OCI-LY1 (cell line): ENCODE results near the gene STAT4.

Experiments used
- H2AFZ ChIP-seq: fragments of 200-600 bp; sonication (generic), shearing (Covaris generic); 2 replicates; pipeline ENCODE4 v1.6.0; 2014; ENCODE audit warnings: antibody characterized with exemption, mild to moderate bottlenecking, low read length
- H3F3A ChIP-seq: fragments of 200-600 bp; sonication (generic), shearing (Covaris generic); 2 replicates; pipeline ENCODE4 v1.6.0; 2014; ENCODE audit warnings: mild to moderate bottlenecking, antibody characterized with exemption, low read length, moderate library complexity; ENCODE audit not compliant: insufficient read depth
- H3K27ac ChIP-seq: fragments of 200-600 bp; sonication (generic); 2 replicates; pipeline ENCODE4 v1.5.1; 2014; ENCODE audit warnings: low read length, mixed run types, mild to moderate bottlenecking, low read depth; ENCODE audit not compliant: poor library complexity, severe bottlenecking
- H3K27me3 ChIP-seq: fragments of 200-600 bp; sonication (generic); 2 replicates; pipeline ENCODE4 v1.6.0; 2014; ENCODE audit warnings: antibody characterized with exemption, mild to moderate bottlenecking, low read length, moderate library complexity; ENCODE audit not compliant: insufficient read depth
- H3K36me3 ChIP-seq: fragments of 200-600 bp; sonication (generic); 2 replicates; pipeline ENCODE4 v1.6.1; 2014; ENCODE audit warnings: mild to moderate bottlenecking, antibody characterized with exemption, low read length, moderate library complexity, mixed read lengths; ENCODE audit not compliant: insufficient read depth
- H3K4me1 ChIP-seq: fragments of 200-600 bp; sonication (generic); 2 replicates; pipeline ENCODE4 v1.5.1; 2014; ENCODE audit warnings: mild to moderate bottlenecking, low read length, moderate library complexity; ENCODE audit not compliant: insufficient read depth, severe bottlenecking
- H3K4me2 ChIP-seq: fragments of 200-600 bp; sonication (generic), shearing (Covaris generic); 2 replicates; pipeline ENCODE4 v1.6.1; 2014; ENCODE audit warnings: low read length
- H3K4me3 ChIP-seq: fragments of 200-600 bp; sonication (generic); 2 replicates; pipeline ENCODE4 v1.5.1; 2014; ENCODE audit warnings: low read length, low read depth, mild to moderate bottlenecking, mixed read lengths; ENCODE audit not compliant: poor library complexity, severe bottlenecking
- H3K79me2 ChIP-seq: fragments of 200-600 bp; shearing (Covaris generic); 2 replicates; pipeline ENCODE4 v1.6.1; 2016; ENCODE audit warnings: mixed run types, low read length, mixed read lengths; ENCODE audit not compliant: insufficient read depth
- H3K9ac ChIP-seq: fragments of 200-600 bp; sonication (generic), shearing (Covaris generic); 2 replicates; pipeline ENCODE4 v1.6.1; 2014; ENCODE audit warnings: mild to moderate bottlenecking, low read length, mixed read lengths
- H3K9me2 ChIP-seq: fragments of 200-600 bp; sonication (generic), shearing (Covaris generic); 2 replicates; pipeline ENCODE4 v1.6.1; 2014; ENCODE audit warnings: low read depth, mild to moderate bottlenecking, low read length, mixed read lengths
- H3K9me3 ChIP-seq: fragments of 200-600 bp; shearing (Covaris generic); 2 replicates; pipeline ENCODE4 v1.6.1; 2014; ENCODE audit warnings: low read length, mixed read lengths
- H4K20me1 ChIP-seq: fragments of 200-600 bp; sonication (generic), shearing (Covaris generic); 2 replicates; pipeline ENCODE4 v1.6.0; 2016; ENCODE audit warnings: mild to moderate bottlenecking, low read length; ENCODE audit not compliant: insufficient read depth
- EZH2 ChIP-seq: fragments of 200-600 bp; sonication (generic), shearing (Covaris generic); IDR thresholded peaks from 2 replicates; pipeline ENCODE4 v1.8.0; 2017; ENCODE audit warnings: borderline replicate concordance, mixed run types, mild to moderate bottlenecking, antibody characterized with exemption, low read length, moderate library complexity, mixed read lengths
- TF ChIP-seq, protein P1 (sequence below): fragments of 200-600 bp; sonication (generic), shearing (Covaris generic); IDR thresholded peaks from 2 replicates; pipeline ENCODE4 v1.5.1; 2017; ENCODE audit warnings: mild to moderate bottlenecking, antibody characterized with exemption, low read length, moderate library complexity, mixed read lengths

The STAT4 gene

GRCh38 chr2:191153716-191154115 lies 2.9 kb upstream of the STAT4 start:
- Histone ChIP-seq H3K4me2 (no peak overlapping the region), H2AFZ (no peak overlapping the region), H3F3A (no peaks in the 10 kb centered on the region), H3K27ac (no peak overlapping the region), H3K9me2 (no peaks in the 10 kb centered on the region), H3K9ac (no peak overlapping the region), H4K20me1 (no peaks in the 10 kb centered on the region), H3K4me3 (no peak overlapping the region), H3K27me3 (no peaks in the 10 kb centered on the region), H3K9me3 (no peaks in the 10 kb centered on the region), H3K4me1 (peaks cover 6% of the 10 kb centered on the region), H3K36me3 (no peaks in the 10 kb centered on the region), H3K79me2 (no peaks in the 10 kb centered on the region)
- TF ChIP-seq EZH2: no peak
- TF ChIP-seq, protein P1, sequence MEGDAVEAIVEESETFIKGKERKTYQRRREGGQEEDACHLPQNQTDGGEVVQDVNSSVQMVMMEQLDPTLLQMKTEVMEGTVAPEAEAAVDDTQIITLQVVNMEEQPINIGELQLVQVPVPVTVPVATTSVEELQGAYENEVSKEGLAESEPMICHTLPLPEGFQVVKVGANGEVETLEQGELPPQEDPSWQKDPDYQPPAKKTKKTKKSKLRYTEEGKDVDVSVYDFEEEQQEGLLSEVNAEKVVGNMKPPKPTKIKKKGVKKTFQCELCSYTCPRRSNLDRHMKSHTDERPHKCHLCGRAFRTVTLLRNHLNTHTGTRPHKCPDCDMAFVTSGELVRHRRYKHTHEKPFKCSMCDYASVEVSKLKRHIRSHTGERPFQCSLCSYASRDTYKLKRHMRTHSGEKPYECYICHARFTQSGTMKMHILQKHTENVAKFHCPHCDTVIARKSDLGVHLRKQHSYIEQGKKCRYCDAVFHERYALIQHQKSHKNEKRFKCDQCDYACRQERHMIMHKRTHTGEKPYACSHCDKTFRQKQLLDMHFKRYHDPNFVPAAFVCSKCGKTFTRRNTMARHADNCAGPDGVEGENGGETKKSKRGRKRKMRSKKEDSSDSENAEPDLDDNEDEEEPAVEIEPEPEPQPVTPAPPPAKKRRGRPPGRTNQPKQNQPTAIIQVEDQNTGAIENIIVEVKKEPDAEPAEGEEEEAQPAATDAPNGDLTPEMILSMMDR: no peak

- Histone ChIP-seq H3K4me2 (no peak overlapping the region), H3K9me2 (no peaks in the 10 kb centered on the region), H3K4me1 (peaks cover 6% of the 10 kb centered on the region)
Measured at GRCh38 chr2:191152482-191153240, 1.9 kb upstream of the STAT4 start.

GRCh38 chr2:191151331-191151730 lies 537 bp upstream of the STAT4 start:
- Histone ChIP-seq H3K4me2 (peak overlapping the region; percentile 46; the same call in 1 of the 2 replicates), H3K9me2 (no peaks in the 10 kb centered on the region), H4K20me1 (no peaks in the 10 kb centered on the region), H3K4me1 (peaks cover 6% of the 10 kb centered on the region), H3K4me3 (no peak overlapping the region), H3K36me3 (no peaks in the 10 kb centered on the region), H2AFZ (no peak overlapping the region), H3F3A (no peaks in the 10 kb centered on the region), H3K27me3 (no peaks in the 10 kb centered on the region), H3K9me3 (no peaks in the 10 kb centered on the region), H3K79me2 (no peaks in the 10 kb centered on the region), H3K27ac (no peak overlapping the region), H3K9ac (no peak overlapping the region)
- TF ChIP-seq, protein P1: no peak
- no peak for TF ChIP-seq EZH2

More at GRCh38 chr2:191152482-191153240, 1.9 kb upstream of the STAT4 start:
- no peaks in the 10 kb centered on the region for H3K9me3 ChIP-seq
- no peaks in the 10 kb centered on the region for H3K79me2 ChIP-seq
- no peaks in the 10 kb centered on the region for H4K20me1 ChIP-seq
- H3K27ac ChIP-seq: no peak overlapping the region
- no peaks in the 10 kb centered on the region for H3F3A ChIP-seq
- H3K27me3 ChIP-seq: no peaks in the 10 kb centered on the region
- H3K4me3 ChIP-seq: no peak overlapping the region
- no peak for TF ChIP-seq EZH2
- TF ChIP-seq, protein P1: no peak
- no peaks in the 10 kb centered on the region for H3K36me3 ChIP-seq
- no peak overlapping the region for H2AFZ ChIP-seq
- H3K9ac ChIP-seq: no peak overlapping the region
